ENCODE measurements around the gene NDST3.

GRCh38 chr4:118271788-118272187 lies 237.5 kb downstream of the NDST3 start:
- TF ChIP-seq CTCF (IDR thresholded peaks at IDR 0.05) (no peak), REST (IDR thresholded peaks at IDR 0.05; ENCODE audit: insufficient read depth in 1 of 2, low read depth in 2 of 2, low read length in 1 of 2) (no peak), SIN3A (IDR thresholded peaks at IDR 0.05; ENCODE audit: borderline replicate concordance, insufficient read depth, low read depth, low read length) (no peak), POLR2AphosphoS5 (IDR thresholded peaks at IDR 0.05; ENCODE audit: low read depth, low read length) (no peak)

All from Panc1 (cell line).